Peyer's patch (tissue), 4 donors: ENCODE data around the gene SPINT1. TPM values are rescaled to one million over a fixed set of nuclear protein-coding genes. Genes with fewer than 3 reads are reported as not detected.
A peak's percentile ranks its signal among the peaks of the same experiment; 100 is the strongest.

ENCODE experiments used
- DNase-seq, 3 donors: peaks; one replicate each; pipeline ENCODE4 v3.0.0-alpha.2; 2017 to 2019
- H3K27ac ChIP-seq, 4 donors: fragments of 200-600 bp; sonication (generic); one replicate each; pipeline ENCODE4 v1.5.1; 2016 to 2019
- H3K27me3 ChIP-seq, 2 donors: fragments of 200-600 bp; sonication (generic); one replicate each; pipeline ENCODE4 v1.5.1; 2019
- H3K36me3 ChIP-seq, 3 donors: fragments of 200-600 bp; sonication (generic); one replicate each; pipeline ENCODE4 v1.5.1; 2016 to 2019
- H3K4me1 ChIP-seq, 4 donors: fragments of 200-600 bp; sonication (generic); one replicate each; pipeline ENCODE4 v1.5.1; 2016 to 2019
- H3K4me3 ChIP-seq, 4 donors: fragments of 200-600 bp; sonication (generic); 1 replicate in 3 of 4; 2 replicates in 1 of 4; pipeline ENCODE4 v1.5.1; 2016 to 2019; ENCODE audit warnings: mild to moderate bottlenecking in 1 of 4
- H3K9me3 ChIP-seq, 4 donors: fragments of 200-600 bp; sonication (generic); one replicate each; pipeline ENCODE4 v1.5.1; 2016 to 2019; ENCODE audit warnings: mild to moderate bottlenecking in 1 of 4
- POLR2A ChIP-seq, 2 donors: fragments of 450-650 bp; IDR thresholded peaks; one replicate each; pipeline ENCODE4 v1.5.1; 2017; ENCODE audit warnings: antibody characterized with exemption in 2 of 2, mild to moderate bottlenecking in 2 of 2, moderate library complexity in 2 of 2
- total RNA-seq, 4 donors: library from RNA; depleted of rRNA; stranded (reverse); fragments of >200 nt; gene quantifications; one replicate each; pipeline ENCODE4 v1.1.0, GENCODE V29; 2016
- TF ChIP-seq, protein P1 (sequence below), 6 experiments: fragments of 450-650 bp in 4 of 6; fragments of 200-600 bp in 2 of 6; sonication (generic) in 1 of 6; IDR thresholded peaks; one replicate each; pipeline ENCODE4 v1.5.1; 2017 to 2019; ENCODE audit warnings: antibody characterized with exemption in 6 of 6, mild to moderate bottlenecking in 3 of 6, moderate library complexity in 1 of 6

The SPINT1 gene
- total RNA-seq, 4 donors from 2014 or later, result 103 to 991 (median 784) TPM

DNA sequence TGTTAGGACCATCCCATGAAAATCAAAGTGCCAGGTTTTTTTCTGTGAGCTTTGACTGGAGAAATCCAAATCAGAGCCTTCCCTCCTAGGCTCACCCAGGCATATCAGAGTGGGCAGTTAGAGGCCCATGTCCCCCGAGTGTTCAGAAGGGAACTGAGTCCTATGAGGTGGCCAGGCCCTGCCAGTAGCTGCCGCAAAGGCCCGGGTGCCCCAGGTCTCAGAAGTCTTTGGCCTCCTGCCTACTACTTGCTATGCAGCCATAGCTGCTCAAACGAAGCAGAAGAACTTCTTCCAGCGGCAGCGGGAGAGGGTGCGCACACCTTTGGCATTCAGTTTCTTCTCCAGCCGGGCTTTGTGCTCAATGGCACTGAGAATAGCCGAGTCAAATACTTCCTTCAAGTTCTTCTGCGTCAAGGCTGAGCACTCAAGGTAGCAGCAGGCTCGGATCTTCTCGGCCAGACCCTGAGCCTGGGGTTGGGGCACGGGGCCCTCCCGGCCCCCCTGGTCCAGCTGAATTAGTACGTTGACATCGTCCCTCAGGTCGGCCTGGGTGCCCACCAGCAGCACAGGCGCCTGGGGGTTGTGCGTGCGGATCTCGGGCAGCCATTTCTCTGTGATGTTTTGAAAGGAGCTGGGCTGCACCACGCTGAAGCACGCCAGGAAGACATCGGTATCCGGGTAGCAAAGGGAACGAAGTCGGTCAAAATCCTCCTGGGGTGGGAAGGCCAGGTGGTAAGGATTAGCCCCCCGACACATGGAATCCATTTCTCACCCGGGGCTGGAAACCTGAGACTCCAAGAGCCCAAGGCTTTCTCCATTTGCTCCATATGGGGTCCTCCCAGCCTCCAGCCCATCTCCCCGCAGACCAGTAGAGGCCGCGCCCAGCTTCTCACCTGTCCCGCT, 29.2 kb downstream of the SPINT1 start:
- Histone ChIP-seq H3K36me3 (no peaks in the 10 kb centered on the region), H3K4me3 (peak overlapping the region; percentile 41 to 75 (median 62)), H3K9me3 (no peaks in the 10 kb centered on the region), H3K27me3 (no peaks in the 10 kb centered on the region), H3K27ac (no peak overlapping the region), H3K4me1 (peaks cover 0 to 16% (median 0%) of the 10 kb centered on the region in 4 donors)
- no peak for DNase-seq
- TF ChIP-seq POLR2A (IDR thresholded peaks at IDR 0.05), result no peak
- TF ChIP-seq, protein P1, sequence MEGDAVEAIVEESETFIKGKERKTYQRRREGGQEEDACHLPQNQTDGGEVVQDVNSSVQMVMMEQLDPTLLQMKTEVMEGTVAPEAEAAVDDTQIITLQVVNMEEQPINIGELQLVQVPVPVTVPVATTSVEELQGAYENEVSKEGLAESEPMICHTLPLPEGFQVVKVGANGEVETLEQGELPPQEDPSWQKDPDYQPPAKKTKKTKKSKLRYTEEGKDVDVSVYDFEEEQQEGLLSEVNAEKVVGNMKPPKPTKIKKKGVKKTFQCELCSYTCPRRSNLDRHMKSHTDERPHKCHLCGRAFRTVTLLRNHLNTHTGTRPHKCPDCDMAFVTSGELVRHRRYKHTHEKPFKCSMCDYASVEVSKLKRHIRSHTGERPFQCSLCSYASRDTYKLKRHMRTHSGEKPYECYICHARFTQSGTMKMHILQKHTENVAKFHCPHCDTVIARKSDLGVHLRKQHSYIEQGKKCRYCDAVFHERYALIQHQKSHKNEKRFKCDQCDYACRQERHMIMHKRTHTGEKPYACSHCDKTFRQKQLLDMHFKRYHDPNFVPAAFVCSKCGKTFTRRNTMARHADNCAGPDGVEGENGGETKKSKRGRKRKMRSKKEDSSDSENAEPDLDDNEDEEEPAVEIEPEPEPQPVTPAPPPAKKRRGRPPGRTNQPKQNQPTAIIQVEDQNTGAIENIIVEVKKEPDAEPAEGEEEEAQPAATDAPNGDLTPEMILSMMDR (IDR thresholded peaks at IDR 0.05), result no peak

DNA sequence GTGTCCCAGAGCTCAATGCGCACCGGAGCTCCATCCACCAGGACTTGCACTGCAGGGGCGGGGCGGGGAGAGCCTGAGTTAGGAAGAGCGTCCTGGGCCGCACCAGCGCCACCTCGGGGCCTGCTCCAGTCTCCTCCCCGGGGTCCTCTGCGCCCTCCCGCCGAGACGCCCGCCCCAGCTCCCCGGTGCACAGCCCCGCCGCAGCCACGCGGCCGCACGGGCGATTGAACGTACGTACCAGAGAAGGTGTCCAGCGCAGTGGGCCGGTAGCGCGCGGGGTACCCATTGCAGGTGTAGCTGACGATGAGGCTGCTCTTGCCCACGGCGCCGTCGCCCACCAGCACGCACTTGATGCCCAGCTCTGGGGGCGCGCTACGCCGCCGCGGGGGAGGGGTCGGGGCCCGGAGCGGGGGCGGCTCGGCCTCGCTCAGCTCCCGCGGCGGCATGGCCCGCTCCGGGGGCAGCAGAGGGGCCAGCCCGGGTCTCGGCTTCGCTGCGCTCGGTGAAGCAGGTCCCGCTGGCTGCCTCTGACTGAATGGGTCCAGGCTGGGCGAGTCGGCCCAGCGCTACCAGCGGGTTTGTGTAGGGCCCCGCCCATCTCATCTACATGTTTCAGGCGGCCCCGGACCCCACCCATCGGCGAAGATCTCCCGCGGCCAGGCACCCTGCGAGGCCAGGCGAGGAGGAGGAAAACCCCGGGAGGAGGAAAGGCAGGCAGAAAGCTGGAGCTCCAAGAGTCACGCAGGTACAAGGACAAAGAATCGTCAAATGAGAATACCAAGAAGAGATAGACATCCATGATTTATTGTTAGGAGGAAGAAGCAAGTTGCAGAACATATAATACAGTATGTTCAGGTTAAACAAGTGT, 30.1 kb downstream of the SPINT1 start, which contains the start of gene RHOV:
Gene RHOV, minus strand, starts transcription at position 541 of the 868 bp plus-strand sequence. Its CDS starts 95 bp downstream, at position 446.
- peaks cover 0 to 16% (median 0%) of the 10 kb centered on the region in 4 donors for H3K4me1 ChIP-seq
- peak within 1 kb of the TSS; percentile 41 to 75 (median 62) for H3K4me3 ChIP-seq
- H3K27me3 ChIP-seq, result no peaks in the 10 kb centered on the region
- no peaks in the 10 kb centered on the region for H3K9me3 ChIP-seq
- H3K27ac ChIP-seq, result peak within 1 kb of the TSS in 2 of 4 donors; percentile 43 to 52
- TF ChIP-seq, protein P1 (IDR thresholded peaks at IDR 0.05), result peak in 4 of 6 experiments; percentile 22 to 36 (median 27)
- no peak for TF ChIP-seq POLR2A (IDR thresholded peaks at IDR 0.05)
- no peaks in the 10 kb centered on the region for H3K36me3 ChIP-seq
- peak; percentile 78 to 88 (median 81) for DNase-seq

GRCh38 chr15:40875991-40876730, 32.3 kb downstream of the SPINT1 start:
- no peak for DNase-seq
- H3K9me3 ChIP-seq, result no peaks in the 10 kb centered on the region
- no peak for TF ChIP-seq POLR2A (IDR thresholded peaks at IDR 0.05)
- TF ChIP-seq, protein P1 (IDR thresholded peaks at IDR 0.05), result no peak
- no peaks in the 10 kb centered on the region for H3K27me3 ChIP-seq
- H3K36me3 ChIP-seq, result no peaks in the 10 kb centered on the region
- H3K27ac ChIP-seq, result no peak overlapping the region
- no peak overlapping the region for H3K4me3 ChIP-seq
- peaks cover 0 to 16% (median 0%) of the 10 kb centered on the region in 4 donors for H3K4me1 ChIP-seq

DNA sequence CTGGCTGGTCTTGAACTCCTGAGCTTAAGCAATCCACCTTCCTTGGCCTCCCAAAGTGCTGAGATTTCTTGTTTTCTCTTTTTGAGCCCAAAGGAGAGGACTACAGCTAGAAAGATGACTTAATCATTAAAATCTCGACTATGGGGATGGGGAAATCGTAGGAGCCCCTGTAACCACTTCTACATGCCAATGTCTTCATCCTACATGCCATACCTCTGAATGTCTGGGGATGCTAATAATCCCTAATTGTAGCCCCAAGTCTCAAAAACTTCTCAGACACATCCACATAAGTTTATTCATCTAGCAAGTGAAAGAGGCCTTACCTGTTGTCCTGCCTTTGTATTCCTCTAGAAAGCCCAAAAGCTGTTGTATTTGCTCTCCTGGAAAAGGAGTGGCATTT, 33.8 kb downstream of the SPINT1 start:
- H3K4me1 ChIP-seq, result peaks cover 0 to 16% (median 0%) of the 10 kb centered on the region in 4 donors
- H3K27ac ChIP-seq, result no peak overlapping the region
- no peaks in the 10 kb centered on the region for H3K9me3 ChIP-seq
- no peak overlapping the region for H3K4me3 ChIP-seq
- no peaks in the 10 kb centered on the region for H3K36me3 ChIP-seq
- H3K27me3 ChIP-seq, result no peaks in the 10 kb centered on the region
- no peak for DNase-seq
- TF ChIP-seq POLR2A (IDR thresholded peaks at IDR 0.05), result no peak
- TF ChIP-seq, protein P1 (IDR thresholded peaks at IDR 0.05), result no peak

- Histone ChIP-seq H3K36me3 (no peaks in the 10 kb centered on the region), H3K9me3 (no peaks in the 10 kb centered on the region), H3K4me1 (peaks cover 0 to 8% (median 0%) of the 10 kb centered on the region in 4 donors), H3K27ac (no peak overlapping the region), H3K4me3 (no peak overlapping the region), H3K27me3 (no peaks in the 10 kb centered on the region)
- no peak for DNase-seq
- TF ChIP-seq POLR2A (IDR thresholded peaks at IDR 0.05), result no peak
- TF ChIP-seq, protein P1 (IDR thresholded peaks at IDR 0.05), result no peak
Measured at GRCh38 chr15:40878785-40879184, 34.9 kb downstream of the SPINT1 start.
